NCI-H82 (cell line): ENCODE measurements around the gene HSDL1.

Source experiments
- DNase-seq: peaks from one replicate; lab custom pipeline; 2025; lab: John Stamatoyannopoulos, UW

Gene HSDL1

GRCh38 chr16:84144859-84145639 lies at the start of gene HSDL1, which contains the start of gene DNAAF1:
HSDL1 (minus strand) TSS chr16:84145177; CDS start chr16:84131321, 13,856 bp downstream.
DNAAF1 (plus strand) TSS chr16:84145308; CDS start chr16:84145441, 133 bp downstream.
- peak; percentile 88 for DNase-seq

- DNase-seq, result no peak
These were observed 49.0 kb upstream of the HSDL1 start for GRCh38 chr16:84194018-84194417.

GRCh38 chr16:84193480-84193879 lies 48.5 kb upstream of the HSDL1 start:
- no peak for DNase-seq

- no peak for DNase-seq
These were observed 46.5 kb upstream of the HSDL1 start for GRCh38 chr16:84191466-84191865.

- no peak for DNase-seq
These were observed 45.9 kb upstream of the HSDL1 start, which contains the start of gene ADAD2 for GRCh38 chr16:84190731-84191388. ADAD2 (plus strand) TSS chr16:84191157; CDS start chr16:84191231, 74 bp downstream.

- peak; percentile 95 for DNase-seq
These were observed 41.9 kb upstream of the HSDL1 start, which contains the start of gene TAF1C for GRCh38 chr16:84186685-84187437. TAF1C (minus strand) TSS chr16:84187057; CDS start chr16:84184988, 2,069 bp downstream.

GRCh38 chr16:84184775-84185174 lies 39.8 kb upstream of the HSDL1 start:
- DNase-seq, result no peak

- peak; percentile 61 for DNase-seq
These were observed 39.1 kb upstream of the HSDL1 start for GRCh38 chr16:84183911-84184591.

- DNase-seq, result no peak
These were observed 38.5 kb upstream of the HSDL1 start for GRCh38 chr16:84183572-84183875.

GRCh38 chr16:84182680-84183571 lies 37.9 kb upstream of the HSDL1 start:
- no peak for DNase-seq

- DNase-seq, result no peak
These were observed 37.1 kb upstream of the HSDL1 start for GRCh38 chr16:84182104-84182503.

GRCh38 chr16:84181144-84181915 lies 36.4 kb upstream of the HSDL1 start:
- no peak for DNase-seq

- DNase-seq, result no peak
These were observed 35.7 kb upstream of the HSDL1 start for GRCh38 chr16:84180519-84181140.

- DNase-seq, result no peak
These were observed 34.8 kb upstream of the HSDL1 start for GRCh38 chr16:84179612-84180320.

GRCh38 chr16:84178892-84179611 lies 34.1 kb upstream of the HSDL1 start:
- DNase-seq, result no peak

- no peak for DNase-seq
These were observed 33.3 kb upstream of the HSDL1 start for GRCh38 chr16:84178146-84178765.

- no peak for DNase-seq
These were observed 32.7 kb upstream of the HSDL1 start for GRCh38 chr16:84177741-84178073.
